Measurements from ENCODE around the gene PTPRD. TPM values are rescaled to one million over a fixed set of nuclear protein-coding genes. Genes with fewer than 3 reads are reported as not detected.

PTPRD gene
- total RNA-seq, 2 experiments from 2014 or later: 0.03 TPM; not detected in 1

DNA sequence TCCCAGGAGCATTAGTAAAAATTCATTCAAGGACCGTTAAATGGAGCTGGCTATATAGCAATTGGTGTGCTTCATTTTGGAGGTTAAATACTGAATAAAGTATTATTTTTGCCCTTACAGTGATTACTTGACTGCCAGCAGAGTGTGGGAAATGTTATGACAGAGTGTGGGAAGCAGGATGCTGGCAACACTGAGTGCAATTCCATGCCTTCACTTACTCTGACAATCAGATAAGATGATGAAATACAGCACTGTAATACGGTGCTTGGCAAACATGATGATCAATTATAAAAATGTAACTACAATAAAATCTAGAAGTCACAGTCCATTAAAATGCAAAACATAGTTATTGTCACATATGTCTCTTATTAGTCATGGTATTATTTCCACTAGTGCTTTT is 651.3 kb downstream of the PTPRD start:
- no peak overlapping the region for H2AFZ ChIP-seq (ENCODE audit: low read length)

DNA sequence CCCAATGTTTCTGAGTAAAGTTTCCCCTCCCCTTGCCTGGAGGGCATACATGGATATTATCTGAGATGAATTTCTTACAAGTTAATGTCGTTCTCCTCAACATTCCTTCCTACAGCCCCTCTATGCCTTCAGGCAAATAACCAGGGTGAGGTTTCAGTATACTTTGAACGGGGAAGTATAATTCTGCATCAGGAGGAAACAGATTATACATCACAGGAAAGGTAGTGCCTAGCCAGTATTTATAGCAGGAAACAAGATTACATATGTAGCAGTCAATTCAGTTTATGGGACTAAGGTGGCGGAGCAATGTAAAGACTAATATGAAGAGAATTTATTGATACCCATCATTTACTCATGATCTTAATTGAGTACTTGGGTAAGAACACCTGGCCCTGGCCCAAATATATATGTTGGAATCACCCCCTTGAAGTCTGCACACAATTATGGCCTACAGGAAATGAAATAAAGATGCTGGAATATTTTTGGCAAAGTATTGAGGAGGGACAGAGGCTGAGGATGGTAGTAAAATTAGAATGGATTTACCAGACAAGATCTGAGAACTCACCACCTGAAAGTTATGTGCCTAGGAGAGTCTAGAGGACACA is 661.1 kb downstream of the PTPRD start:
- Histone ChIP-seq H2AFZ (ENCODE audit: low read length) (no peak overlapping the region), H3K79me2 (ENCODE audit: insufficient read depth, low read depth, low read length) (no peaks in the 10 kb centered on the region), H4K20me1 (ENCODE audit: insufficient read depth, low read length) (no peaks in the 10 kb centered on the region), H3K9me3 (ENCODE audit: low read length) (no peaks in the 10 kb centered on the region), H3K27ac (ENCODE audit: low read depth, low read length, poor library complexity, severe bottlenecking) (no peak overlapping the region), H3K4me3 (ENCODE audit: low read depth, low read length, poor library complexity, severe bottlenecking) (no peak overlapping the region), H3K36me3 (ENCODE audit: insufficient read depth, low read length) (no peaks in the 10 kb centered on the region), H3K4me1 (ENCODE audit: insufficient read depth, low read length, poor library complexity, severe bottlenecking) (no peaks in the 10 kb centered on the region), H3K4me2 (ENCODE audit: low read length) (no peak overlapping the region), H3K9me2 (ENCODE audit: insufficient read depth, low read length) (no peaks in the 10 kb centered on the region)
- CTCF ChIA-PET (ENCODE audit: unreplicated experiment): no interaction called here
- TF ChIP-seq, protein P1, sequence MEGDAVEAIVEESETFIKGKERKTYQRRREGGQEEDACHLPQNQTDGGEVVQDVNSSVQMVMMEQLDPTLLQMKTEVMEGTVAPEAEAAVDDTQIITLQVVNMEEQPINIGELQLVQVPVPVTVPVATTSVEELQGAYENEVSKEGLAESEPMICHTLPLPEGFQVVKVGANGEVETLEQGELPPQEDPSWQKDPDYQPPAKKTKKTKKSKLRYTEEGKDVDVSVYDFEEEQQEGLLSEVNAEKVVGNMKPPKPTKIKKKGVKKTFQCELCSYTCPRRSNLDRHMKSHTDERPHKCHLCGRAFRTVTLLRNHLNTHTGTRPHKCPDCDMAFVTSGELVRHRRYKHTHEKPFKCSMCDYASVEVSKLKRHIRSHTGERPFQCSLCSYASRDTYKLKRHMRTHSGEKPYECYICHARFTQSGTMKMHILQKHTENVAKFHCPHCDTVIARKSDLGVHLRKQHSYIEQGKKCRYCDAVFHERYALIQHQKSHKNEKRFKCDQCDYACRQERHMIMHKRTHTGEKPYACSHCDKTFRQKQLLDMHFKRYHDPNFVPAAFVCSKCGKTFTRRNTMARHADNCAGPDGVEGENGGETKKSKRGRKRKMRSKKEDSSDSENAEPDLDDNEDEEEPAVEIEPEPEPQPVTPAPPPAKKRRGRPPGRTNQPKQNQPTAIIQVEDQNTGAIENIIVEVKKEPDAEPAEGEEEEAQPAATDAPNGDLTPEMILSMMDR (conservative IDR thresholded peaks at IDR 0.05; ENCODE audit: low read length): no peak
- no peak for TF ChIP-seq EZH2phosphoT487 (IDR thresholded peaks at IDR 0.05; ENCODE audit: borderline replicate concordance, low read depth, low read length)
- no TSS peak for BruUV-seq (replicated peaks)
- DNase-seq (ENCODE audit: low spot score): no peak
- intact Hi-C loops (cut with micrococcal nuclease; ENCODE audit: unreplicated experiment): no loop called here
- POLR2A ChIA-PET: interaction anchor here (0.7 to 1.5 kb wide), 2 partner anchors 55 to 75 kb away, joined by 3 to 4 read pairs; no protein-coding TSS in a partner anchor

More for the DNA sequence above, 651.3 kb downstream of the PTPRD start:
- BruUV-seq (replicated peaks): no TSS peak
- ChIA-PET POLR2A (interaction anchor here (0.6 kb wide), 2 partner anchors 44 to 119 kb away, joined by 3 read pairs; no protein-coding TSS in a partner anchor), CTCF (ENCODE audit: unreplicated experiment) (no interaction called here)
- Histone ChIP-seq H3K4me3 (ENCODE audit: low read depth, low read length, poor library complexity, severe bottlenecking) (no peak overlapping the region), H4K20me1 (ENCODE audit: insufficient read depth, low read length) (no peaks in the 10 kb centered on the region), H3K4me1 (ENCODE audit: insufficient read depth, low read length, poor library complexity, severe bottlenecking) (no peaks in the 10 kb centered on the region), H3K4me2 (ENCODE audit: low read length) (no peak overlapping the region), H3K9me2 (ENCODE audit: insufficient read depth, low read length) (no peaks in the 10 kb centered on the region), H3K27ac (ENCODE audit: low read depth, low read length, poor library complexity, severe bottlenecking) (no peak overlapping the region), H3K36me3 (ENCODE audit: insufficient read depth, low read length) (no peaks in the 10 kb centered on the region), H3K79me2 (ENCODE audit: insufficient read depth, low read depth, low read length) (no peaks in the 10 kb centered on the region), H3K9me3 (ENCODE audit: low read length) (no peaks in the 10 kb centered on the region)
- no peak for DNase-seq (ENCODE audit: low spot score)
- no peak for TF ChIP-seq EZH2phosphoT487 (IDR thresholded peaks at IDR 0.05; ENCODE audit: borderline replicate concordance, low read depth, low read length)
- TF ChIP-seq, protein P1 (conservative IDR thresholded peaks at IDR 0.05; ENCODE audit: low read length): no peak
- intact Hi-C loops (cut with micrococcal nuclease; ENCODE audit: unreplicated experiment): no loop called here

GRCh38 chr9:9950813-9951212 is 662.0 kb downstream of the PTPRD start:
- H3K9me2 ChIP-seq (ENCODE audit: insufficient read depth, low read length): no peaks in the 10 kb centered on the region
- H3K27ac ChIP-seq (ENCODE audit: low read depth, low read length, poor library complexity, severe bottlenecking): no peak overlapping the region
- H2AFZ ChIP-seq (ENCODE audit: low read length): no peak overlapping the region
- H3K36me3 ChIP-seq (ENCODE audit: insufficient read depth, low read length): no peaks in the 10 kb centered on the region
- H4K20me1 ChIP-seq (ENCODE audit: insufficient read depth, low read length): no peaks in the 10 kb centered on the region
- no peaks in the 10 kb centered on the region for H3K9me3 ChIP-seq (ENCODE audit: low read length)
- TF ChIP-seq EZH2phosphoT487 (IDR thresholded peaks at IDR 0.05; ENCODE audit: borderline replicate concordance, low read depth, low read length): no peak
- TF ChIP-seq, protein P1 (conservative IDR thresholded peaks at IDR 0.05; ENCODE audit: low read length): no peak
- no peak overlapping the region for H3K4me2 ChIP-seq (ENCODE audit: low read length)
- no peak for DNase-seq (ENCODE audit: low spot score)
- no TSS peak for BruUV-seq (replicated peaks)
- CTCF ChIA-PET (ENCODE audit: unreplicated experiment): no interaction called here
- intact Hi-C loops (cut with micrococcal nuclease; ENCODE audit: unreplicated experiment): no loop called here
- no peaks in the 10 kb centered on the region for H3K4me1 ChIP-seq (ENCODE audit: insufficient read depth, low read length, poor library complexity, severe bottlenecking)
- POLR2A ChIA-PET: interaction anchor here (0.7 to 1.5 kb wide), 2 partner anchors 56 to 74 kb away, joined by 3 to 4 read pairs; no protein-coding TSS in a partner anchor
- H3K4me3 ChIP-seq (ENCODE audit: low read depth, low read length, poor library complexity, severe bottlenecking): no peak overlapping the region
- H3K79me2 ChIP-seq (ENCODE audit: insufficient read depth, low read depth, low read length): no peaks in the 10 kb centered on the region

Measured in OCI-LY7 (cell line).